GM12801 (cell line): Measurements from ENCODE around the gene MIEN1.

ENCODE experiments used
- TF ChIP-seq, protein P1 (sequence below): IDR thresholded peaks from one replicate; pipeline ENCODE4 v1.5.1; 2011; ENCODE audit warnings: control low read depth; ENCODE audit not compliant: insufficient read length; ENCODE audit errors: extremely low read depth

The MIEN1 gene

DNA sequence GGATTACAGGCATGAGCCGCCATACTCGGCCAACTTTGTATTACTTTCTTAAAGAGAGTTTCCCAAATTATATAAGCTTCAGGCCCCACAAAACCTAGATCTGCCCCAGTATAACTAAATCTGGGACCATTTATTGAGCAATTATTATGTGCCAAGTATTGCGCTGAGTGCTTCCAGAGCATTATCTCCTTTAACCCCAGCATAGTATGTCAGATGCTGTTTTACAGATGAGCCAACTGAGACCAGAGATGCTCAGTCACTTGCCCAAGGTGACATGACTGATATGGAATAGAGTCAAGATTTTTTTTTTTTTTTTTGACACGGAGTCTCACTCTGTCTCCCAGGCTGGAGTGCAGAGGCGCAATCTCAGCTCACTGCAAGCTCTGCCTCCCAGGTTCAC lies 32.4 kb downstream of the MIEN1 start:
- TF ChIP-seq, protein P1, sequence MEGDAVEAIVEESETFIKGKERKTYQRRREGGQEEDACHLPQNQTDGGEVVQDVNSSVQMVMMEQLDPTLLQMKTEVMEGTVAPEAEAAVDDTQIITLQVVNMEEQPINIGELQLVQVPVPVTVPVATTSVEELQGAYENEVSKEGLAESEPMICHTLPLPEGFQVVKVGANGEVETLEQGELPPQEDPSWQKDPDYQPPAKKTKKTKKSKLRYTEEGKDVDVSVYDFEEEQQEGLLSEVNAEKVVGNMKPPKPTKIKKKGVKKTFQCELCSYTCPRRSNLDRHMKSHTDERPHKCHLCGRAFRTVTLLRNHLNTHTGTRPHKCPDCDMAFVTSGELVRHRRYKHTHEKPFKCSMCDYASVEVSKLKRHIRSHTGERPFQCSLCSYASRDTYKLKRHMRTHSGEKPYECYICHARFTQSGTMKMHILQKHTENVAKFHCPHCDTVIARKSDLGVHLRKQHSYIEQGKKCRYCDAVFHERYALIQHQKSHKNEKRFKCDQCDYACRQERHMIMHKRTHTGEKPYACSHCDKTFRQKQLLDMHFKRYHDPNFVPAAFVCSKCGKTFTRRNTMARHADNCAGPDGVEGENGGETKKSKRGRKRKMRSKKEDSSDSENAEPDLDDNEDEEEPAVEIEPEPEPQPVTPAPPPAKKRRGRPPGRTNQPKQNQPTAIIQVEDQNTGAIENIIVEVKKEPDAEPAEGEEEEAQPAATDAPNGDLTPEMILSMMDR: no peak

DNA sequence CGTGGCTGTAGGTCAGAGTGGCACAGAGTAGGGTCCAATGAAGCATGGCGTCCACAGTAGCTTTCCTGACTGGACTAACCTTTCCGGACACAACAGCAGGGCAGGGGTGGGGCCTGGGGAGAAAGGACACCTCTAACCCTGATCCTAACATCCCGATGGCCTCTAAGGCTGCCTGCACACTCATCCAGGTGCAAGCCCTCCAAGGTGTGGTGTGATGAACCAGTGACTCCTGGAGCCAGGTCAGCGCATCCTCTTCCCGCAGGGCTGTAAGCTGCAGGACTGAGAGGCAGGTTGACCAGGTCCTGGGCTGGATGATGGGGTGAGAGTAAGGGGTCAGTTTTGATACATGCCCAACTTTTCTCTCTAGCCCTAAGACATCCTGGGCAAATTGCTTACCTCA lies 33.6 kb downstream of the MIEN1 start:
- TF ChIP-seq, protein P1: no peak

DNA sequence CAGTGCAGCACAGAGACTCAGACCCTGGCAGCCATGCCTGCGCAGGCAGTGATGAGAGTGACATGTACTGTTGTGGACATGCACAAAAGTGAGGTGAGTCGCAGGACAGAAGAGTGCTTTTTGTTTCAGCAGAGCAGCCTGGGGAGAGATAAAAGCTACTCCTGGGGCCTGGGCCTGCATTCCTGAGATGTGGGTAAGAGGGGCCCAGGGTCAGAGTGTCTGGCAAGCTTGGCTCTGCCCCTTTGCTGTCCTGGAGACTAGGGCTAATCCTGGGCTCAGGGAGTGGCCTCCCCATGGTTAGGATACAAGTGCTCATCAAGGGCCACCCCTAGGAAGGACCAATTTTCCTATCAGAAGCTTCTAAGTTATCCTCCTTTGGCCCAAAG lies 35.2 kb downstream of the MIEN1 start:
- TF ChIP-seq, protein P1: no peak

DNA sequence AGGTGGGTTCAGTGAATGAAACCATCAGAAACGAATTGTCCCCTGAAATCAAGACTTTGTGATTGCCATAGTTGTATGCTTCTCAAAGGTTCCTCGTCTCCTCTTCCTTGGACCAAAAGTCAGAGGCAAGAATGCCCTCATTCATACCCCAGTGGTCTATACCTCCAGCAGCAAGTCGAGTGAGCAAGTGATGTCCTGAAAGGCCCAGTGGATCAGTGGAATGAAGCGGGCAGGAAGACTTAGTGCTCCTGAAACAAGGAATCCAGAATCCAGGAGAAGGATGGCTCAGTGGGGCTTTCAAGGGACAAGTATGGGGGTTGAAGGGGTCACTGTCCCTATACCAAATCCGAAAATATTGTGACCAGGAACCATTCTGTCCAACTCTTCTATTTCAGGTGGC lies 35.7 kb downstream of the MIEN1 start:
- TF ChIP-seq, protein P1: no peak

DNA sequence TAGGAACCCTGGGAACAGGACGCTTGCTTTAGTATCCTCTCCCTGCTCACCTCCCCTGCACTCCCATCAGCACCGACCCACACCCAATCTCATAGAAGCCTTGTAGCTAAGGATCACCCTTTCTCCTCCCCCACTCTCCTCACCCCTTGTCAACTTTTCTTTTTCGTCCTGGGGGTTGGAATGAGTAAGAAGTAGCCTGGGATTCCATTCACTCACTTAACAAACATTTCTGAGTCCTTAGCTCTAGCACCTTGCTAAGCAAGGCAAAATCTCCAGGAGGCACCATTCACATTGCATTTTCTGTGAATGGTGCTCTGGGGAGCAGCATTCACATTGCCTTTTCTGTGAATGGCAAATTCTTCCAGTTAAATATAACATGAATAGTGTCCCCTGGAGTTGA lies 41.4 kb downstream of the MIEN1 start:
- TF ChIP-seq, protein P1: no peak

DNA sequence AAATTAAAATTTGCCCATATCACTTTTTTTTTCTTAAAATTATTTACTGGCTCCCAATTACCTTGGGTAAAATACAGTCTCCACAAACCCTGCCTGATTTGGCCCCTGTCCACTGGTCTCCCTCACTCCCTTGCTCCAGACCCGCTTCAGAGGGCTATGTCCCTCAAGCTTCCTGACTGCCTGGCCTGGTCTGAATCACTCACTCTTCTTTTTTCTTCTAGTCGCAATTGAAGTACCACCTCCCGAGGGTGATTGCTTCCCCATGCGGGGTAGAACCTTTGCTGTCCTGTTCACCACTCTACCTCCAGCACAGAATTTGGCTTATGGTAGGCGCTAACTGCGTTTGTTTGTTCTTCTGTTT lies 41.9 kb downstream of the MIEN1 start:
- TF ChIP-seq, protein P1: no peak

DNA sequence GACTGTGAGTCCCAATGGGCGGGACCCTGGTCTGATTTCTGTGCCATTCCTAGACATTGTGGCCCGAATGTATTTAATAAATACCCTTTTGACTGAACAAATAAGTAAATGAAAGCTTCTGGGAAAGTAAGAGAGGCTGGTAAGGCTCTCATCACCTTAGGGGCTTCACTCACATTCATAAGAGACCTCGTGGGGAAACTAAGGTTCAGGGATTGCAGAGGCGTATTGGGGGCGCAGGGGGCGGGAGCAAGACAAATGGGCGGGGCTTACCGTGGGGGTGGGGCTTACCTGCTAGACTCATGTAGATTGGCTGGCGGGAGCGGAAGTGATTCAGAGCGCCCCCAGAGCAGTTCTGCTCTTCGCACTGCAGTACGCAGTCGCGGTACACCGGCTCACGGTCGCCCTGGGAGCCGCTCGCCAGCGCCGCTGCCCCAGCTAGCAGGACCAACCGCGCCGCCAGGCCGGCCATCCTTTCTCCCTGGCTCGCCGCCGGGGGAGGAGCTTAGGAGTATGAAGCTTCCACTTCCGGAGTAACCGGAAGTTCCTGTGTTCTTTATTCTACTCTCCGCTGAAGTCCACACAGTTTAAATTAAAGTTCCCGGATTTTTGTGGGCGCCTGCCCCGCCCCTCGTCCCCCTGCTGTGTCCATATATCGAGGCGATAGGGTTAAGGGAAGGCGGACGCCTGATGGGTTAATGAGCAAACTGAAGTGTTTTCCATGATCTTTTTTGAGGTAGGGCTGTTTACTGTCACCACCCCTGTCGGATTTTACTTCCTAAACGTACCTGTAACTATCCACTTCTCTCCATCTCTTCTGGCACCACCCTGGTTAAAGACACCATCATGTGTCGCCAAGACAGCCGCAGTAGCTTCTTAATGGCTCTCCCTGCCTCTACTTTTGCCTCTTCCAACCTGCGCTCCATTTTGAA lies 42.5 kb downstream of the MIEN1 start, which contains the start of gene PGAP3:
TSS of gene PGAP3 (minus strand) at position 512 of the 929 bp plus-strand sequence. CDS start at position 469, 43 bp downstream.
- TF ChIP-seq, protein P1: no peak
